ENCODE measurements around the gene ZNF692. TPM values are rescaled to one million over a fixed set of nuclear protein-coding genes. Genes with fewer than 3 reads are reported as not detected.

Gene ZNF692
- total RNA-seq, 1 experiment from 2014 or later: 40.1 TPM

DNA sequence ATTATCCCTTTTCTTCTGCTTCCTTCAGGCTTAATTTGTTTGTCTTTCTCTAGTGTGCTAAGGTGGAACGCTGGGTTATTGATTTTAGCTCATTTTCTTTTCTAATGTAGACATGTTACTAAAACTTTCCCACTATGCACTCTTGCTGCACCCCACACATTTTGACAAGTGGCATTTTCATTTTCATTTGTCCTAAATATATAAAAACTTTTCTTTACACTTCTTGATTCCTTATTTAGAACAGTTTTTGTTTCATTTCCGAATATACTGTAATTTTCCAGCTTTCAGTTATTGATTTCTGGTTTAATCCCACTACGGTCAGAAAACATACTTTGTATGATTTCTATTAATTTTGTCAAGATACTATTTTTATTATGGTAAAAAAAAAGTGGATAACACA is 58.4 kb downstream of the ZNF692 start:
- WGBS (ENCODE audit: extremely low coverage, insufficient read length, low lambda C conversion rate): no CpG with 5 or more reads among the region's 3 CpGs
- H2AK5ac ChIP-seq (ENCODE audit: insufficient read length, low read length): no peak overlapping the region
- no peak overlapping the region for H2BK20ac ChIP-seq (ENCODE audit: low read depth, low read length, poor library complexity, severe bottlenecking)
- no peaks in the 10 kb centered on the region for H4K20me1 ChIP-seq (ENCODE audit: control insufficient read depth, insufficient read depth, insufficient read length)
- H3K4me2 ChIP-seq (ENCODE audit: insufficient read depth, insufficient read length, low read length): no peak overlapping the region
- no peak overlapping the region for H3K23ac ChIP-seq (ENCODE audit: insufficient read length, low read depth, low read length)
- Mint-ChIP-seq H3K4me3 (no peak overlapping the region), H3K27ac (no peak overlapping the region), H3K4me1 (no peaks in the 10 kb centered on the region), H3K27me3 (ENCODE audit: low read depth) (peaks cover 6% of the 10 kb centered on the region), H3K9me3 (peaks cover 79 to 89% of the 10 kb centered on the region in 2 experiments), H3K36me3 (ENCODE audit: insufficient read depth in 1 of 3, low read depth in 3 of 3) (peaks cover 2 to 17% (median 3%) of the 10 kb centered on the region in 3 experiments; a peak in 4 of 7 replicates)
- TF ChIP-seq CTCF (conservative IDR thresholded peaks at IDR 0.05): no peak
- H4K91ac ChIP-seq (ENCODE audit: insufficient read length, low read depth, low read length): no peak overlapping the region
- no peaks in the 10 kb centered on the region for H3K79me1 ChIP-seq (ENCODE audit: insufficient read depth, low read depth, low read length, poor library complexity, severe bottlenecking)
- H2BK15ac ChIP-seq (ENCODE audit: low read depth, low read length): no peak overlapping the region
- no peak overlapping the region for H2BK12ac ChIP-seq (ENCODE audit: insufficient read length, low read depth, low read length)
- no peak overlapping the region for H2BK5ac ChIP-seq (ENCODE audit: insufficient read length, low read length)
- no peaks in the 10 kb centered on the region for H3K23me2 ChIP-seq (ENCODE audit: insufficient read length, low read depth, low read length, poor library complexity, severe bottlenecking)
- H3K4me1 ChIP-seq (ENCODE audit: insufficient read depth, low read length): no peaks in the 10 kb centered on the region
- H3K56ac ChIP-seq (ENCODE audit: insufficient read length, low read depth, low read length): no peak overlapping the region
- H2AFZ ChIP-seq (ENCODE audit: low read length): no peak overlapping the region
- no peak for DNase-seq
- H3K18ac ChIP-seq (ENCODE audit: insufficient read length, low read depth, low read length): no peak overlapping the region
- H3K27ac ChIP-seq (ENCODE audit: insufficient read length, low read depth, low read length): no peak overlapping the region
- H3K9me3 ChIP-seq (ENCODE audit: control insufficient read depth, low read depth, low read length): peaks cover 44% of the 10 kb centered on the region
- H3K9ac ChIP-seq (ENCODE audit: extremely low read depth, insufficient read length, low read length): no peak overlapping the region
- H3K4ac ChIP-seq (ENCODE audit: low read depth, low read length): no peak overlapping the region
- H3K27me3 ChIP-seq (ENCODE audit: insufficient read depth, low read length): no peaks in the 10 kb centered on the region
- no peak overlapping the region for H2BK120ac ChIP-seq (ENCODE audit: low read depth, low read length, poor library complexity, severe bottlenecking)
- H4K5ac ChIP-seq (ENCODE audit: insufficient read length, low read depth, low read length): no peak overlapping the region
- H4K8ac ChIP-seq (replicated peaks; ENCODE audit: insufficient read length, low read depth, low read length): no peak overlapping the region
- no peaks in the 10 kb centered on the region for H3K79me2 ChIP-seq (ENCODE audit: insufficient read depth, low read length)
- no peak overlapping the region for H3T11ph ChIP-seq (ENCODE audit: low read length)
- H3K14ac ChIP-seq (ENCODE audit: insufficient read depth, low read length): no peak overlapping the region

Small RNAs within 50 kb of the gene (microRNA-seq; reads per million reads assigned to microRNA genes)
- not detected for gene MIR3124 (ENCODE audit: borderline microRNAs expressed)

Other genes starting within 250 kb of the ZNF692 start
- gene OR2T11, start 224.0 kb downstream of the ZNF692 start, total RNA-seq (2021): not detected in 2 replicates
- gene OR2T35, start 213.8 kb downstream of the ZNF692 start, total RNA-seq (2021): not detected in 2 replicates
- gene OR2T27, start 203.6 kb downstream of the ZNF692 start, total RNA-seq (2021): not detected in 2 replicates
- gene OR14I1, start 156.3 kb downstream of the ZNF692 start, total RNA-seq (2021): not detected in 2 replicates
- not detected in 2 replicates for gene LYPD8, start 103.3 kb downstream of the ZNF692 start, total RNA-seq (2021)
- 27.6 and 28.8 TPM in 2 replicates for gene SH3BP5L, start 33.2 kb downstream of the ZNF692 start, total RNA-seq (2021)
- gene ZNF672, start 20.9 kb downstream of the ZNF692 start, total RNA-seq (2021): 28.5 and 29.4 TPM in 2 replicates
- gene PGBD2, start 47.1 kb upstream of the ZNF692 start, total RNA-seq (2021): 10.4 and 10.6 TPM in 2 replicates

Measured in H9 (cell line).